HG03442 (cell line): ENCODE measurements around the gene TIMP2.
"Not testable (repeated sequence)": the region's sequence is repeated elsewhere in the genome, so short reads cannot be mapped to it uniquely, and the experiment has no call there.

ENCODE experiments used
- ATAC-seq: cut with Tn5 transposase; IDR thresholded peaks from one replicate; pipeline ENCODE4 v1.9.1; 2021; ENCODE audit warnings: mild to moderate bottlenecking, moderate library complexity; ENCODE audit not compliant: unreplicated experiment

TIMP2 gene, protein sequence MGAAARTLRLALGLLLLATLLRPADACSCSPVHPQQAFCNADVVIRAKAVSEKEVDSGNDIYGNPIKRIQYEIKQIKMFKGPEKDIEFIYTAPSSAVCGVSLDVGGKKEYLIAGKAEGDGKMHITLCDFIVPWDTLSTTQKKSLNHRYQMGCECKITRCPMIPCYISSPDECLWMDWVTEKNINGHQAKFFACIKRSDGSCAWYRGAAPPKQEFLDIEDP

DNA sequence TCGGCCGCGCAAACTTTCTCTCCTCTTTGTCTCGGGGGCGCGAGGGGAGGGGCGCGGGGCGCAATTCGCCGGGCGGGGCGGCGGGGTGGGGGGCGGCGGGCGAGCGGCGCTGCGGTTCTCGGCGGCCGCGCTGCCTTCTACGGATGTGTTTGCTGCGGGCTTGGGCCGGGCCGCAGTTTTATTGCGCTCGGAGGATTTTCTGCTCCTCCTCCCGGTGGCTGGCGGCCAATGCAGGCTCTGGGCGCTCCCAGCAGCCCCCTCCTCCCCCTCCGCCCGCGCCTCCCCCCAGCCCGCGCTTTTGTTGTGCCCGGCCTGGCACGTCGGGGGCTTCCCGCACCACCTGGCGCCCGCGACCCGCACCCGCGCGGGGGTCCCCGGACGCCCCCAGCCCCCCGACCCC lies at the start of gene TIMP2:
Gene TIMP2, minus strand, starts transcription at position 154 of the 400 bp plus-strand sequence. CDS start 299 bp downstream, outside the sequence.
- no peak for ATAC-seq

- ATAC-seq, result no peak
Observed at GRCh38 chr17:78973792-78974520, 48.8 kb upstream of the TIMP2 start.

GRCh38 chr17:78973196-78973595 lies 48.0 kb upstream of the TIMP2 start:
- ATAC-seq, result no peak

DNA sequence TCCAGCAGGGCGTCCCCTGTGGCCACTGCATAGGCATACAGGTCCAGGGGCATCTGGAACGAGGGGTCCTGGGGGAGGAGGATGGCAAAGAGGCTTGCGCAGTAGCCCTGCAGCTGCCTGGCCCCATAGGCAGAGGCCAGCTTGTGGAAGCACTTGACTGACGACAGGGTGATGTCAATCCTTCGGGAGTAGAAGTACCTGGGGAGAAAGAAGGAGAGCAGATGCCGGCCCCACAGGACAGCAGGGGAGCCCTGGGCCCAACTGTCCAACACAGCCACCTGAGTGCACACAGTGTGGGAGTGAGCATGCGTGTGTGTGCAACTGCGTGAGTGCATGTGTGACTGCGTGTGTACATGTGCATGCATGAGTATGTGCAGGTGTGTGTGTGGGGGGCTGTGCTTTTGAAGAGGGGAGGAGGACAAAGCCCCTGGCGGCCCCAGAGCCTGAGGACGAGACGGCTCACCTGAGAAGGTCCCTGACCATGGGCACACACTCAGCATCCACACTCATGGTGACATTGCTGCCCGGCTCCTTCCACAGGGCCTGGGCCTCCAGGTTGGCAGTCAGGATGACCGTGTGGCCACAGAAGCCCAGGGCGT lies 47.4 kb upstream of the TIMP2 start:
- ATAC-seq, result no peak

DNA sequence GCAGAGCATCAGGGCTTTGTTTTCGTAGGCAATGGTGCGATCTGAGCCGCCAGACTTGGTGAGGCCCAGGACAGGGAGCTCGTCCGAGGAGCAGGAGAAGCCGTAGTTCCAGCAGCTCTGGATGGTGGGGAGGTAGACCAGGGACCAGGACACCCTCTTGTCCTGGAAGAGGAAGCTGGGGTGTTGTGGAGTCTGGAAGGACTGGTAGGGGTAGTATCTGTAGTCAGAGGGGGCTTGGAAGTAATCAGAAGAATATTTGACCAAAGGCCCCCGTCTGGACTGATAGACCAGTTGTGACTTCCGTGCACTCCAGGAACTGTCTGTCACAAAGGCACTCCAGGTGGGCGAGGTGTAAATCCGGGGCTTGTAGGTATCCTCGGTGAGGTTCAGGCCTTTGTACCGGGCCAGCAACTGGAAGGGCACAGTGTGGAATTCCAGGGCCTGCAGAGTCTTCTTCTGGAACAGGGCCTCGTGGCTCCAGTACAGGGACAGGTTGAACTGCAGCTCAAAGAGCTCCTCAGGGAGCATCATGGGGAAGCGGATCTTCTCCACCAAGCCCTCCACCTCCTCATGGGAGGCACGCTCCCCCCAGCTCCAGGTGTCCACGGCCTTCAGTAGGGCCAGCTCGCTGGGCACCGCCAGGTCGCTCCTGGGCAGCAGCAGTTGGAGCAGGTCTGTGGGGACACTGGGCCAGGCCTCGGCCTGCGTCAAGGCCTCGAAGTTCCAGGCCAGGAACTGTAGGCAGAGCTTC lies 46.7 kb upstream of the TIMP2 start:
- ATAC-seq, result no peak

DNA sequence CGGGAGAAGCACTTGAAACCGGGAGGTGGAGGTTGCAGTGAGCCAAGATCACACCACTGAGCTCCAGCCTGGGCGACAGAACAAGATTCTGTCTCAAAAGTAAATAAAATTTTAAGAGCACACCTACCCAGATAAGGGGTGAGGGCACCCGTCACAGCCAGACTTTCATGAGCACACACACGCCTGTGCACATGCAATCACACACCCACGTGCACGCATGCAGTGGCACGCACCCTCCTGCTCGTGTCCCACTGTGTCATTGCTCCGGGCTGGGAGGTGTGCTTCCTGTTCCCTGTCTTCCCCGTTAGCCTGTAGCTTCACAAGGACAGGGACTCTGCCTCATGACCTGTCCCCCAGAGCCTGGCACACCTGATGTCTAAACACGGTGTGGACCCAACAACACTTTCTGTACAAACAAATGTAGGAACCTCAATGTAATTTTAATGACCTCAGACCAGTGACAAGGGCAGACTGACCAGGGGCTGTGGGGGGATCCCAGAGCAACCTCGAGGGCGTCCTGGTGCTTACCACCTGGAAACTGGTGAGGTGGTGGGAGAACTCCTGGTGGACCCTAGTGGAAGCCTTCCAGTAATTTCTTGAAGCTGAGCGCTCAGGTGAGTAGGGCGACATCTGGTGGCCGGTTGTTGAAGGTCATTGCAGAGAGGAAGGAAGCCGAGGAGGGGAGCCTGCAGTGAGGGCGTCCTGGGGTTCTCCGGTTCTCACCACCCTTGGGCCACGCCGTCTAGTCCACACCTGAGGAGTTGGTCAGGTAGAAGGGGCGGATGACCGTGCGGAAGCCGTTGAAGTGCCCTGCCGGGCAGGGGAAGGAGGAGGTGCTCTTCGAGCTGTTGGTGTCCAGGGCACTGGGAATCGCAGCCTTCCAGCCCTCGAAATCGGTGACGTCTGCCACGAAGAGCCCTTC lies 45.9 kb upstream of the TIMP2 start:
- no peak for ATAC-seq

DNA sequence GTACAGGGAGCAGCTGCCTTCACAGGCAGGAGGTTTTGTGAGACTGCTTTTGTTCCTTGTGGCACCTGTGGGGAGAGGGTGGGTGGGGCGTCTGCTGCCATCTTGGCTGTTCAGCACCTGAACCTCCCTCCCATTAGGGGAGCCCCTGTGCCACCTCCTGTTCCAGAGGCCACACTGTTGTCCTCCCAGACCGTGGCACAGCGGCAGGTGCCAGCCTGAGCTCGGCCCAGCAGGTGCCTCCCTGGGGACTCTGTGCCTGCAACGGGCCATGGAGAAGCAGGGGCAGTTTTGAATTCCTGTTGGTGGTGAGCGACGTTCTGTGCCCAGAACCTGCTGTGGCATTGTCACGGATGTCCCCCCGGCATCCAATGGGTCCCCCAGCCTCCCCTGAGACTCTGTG lies 44.7 kb upstream of the TIMP2 start:
- no peak for ATAC-seq

GRCh38 chr17:78967782-78968362 lies 42.7 kb upstream of the TIMP2 start:
- ATAC-seq, result no peak

GRCh38 chr17:78966910-78967600 lies 41.9 kb upstream of the TIMP2 start:
- ATAC-seq, result no peak

- no peak for ATAC-seq
Observed at GRCh38 chr17:78966123-78966813, 41.1 kb upstream of the TIMP2 start.

- ATAC-seq, result no peak
Observed at GRCh38 chr17:78965491-78965924, 40.3 kb upstream of the TIMP2 start.

DNA sequence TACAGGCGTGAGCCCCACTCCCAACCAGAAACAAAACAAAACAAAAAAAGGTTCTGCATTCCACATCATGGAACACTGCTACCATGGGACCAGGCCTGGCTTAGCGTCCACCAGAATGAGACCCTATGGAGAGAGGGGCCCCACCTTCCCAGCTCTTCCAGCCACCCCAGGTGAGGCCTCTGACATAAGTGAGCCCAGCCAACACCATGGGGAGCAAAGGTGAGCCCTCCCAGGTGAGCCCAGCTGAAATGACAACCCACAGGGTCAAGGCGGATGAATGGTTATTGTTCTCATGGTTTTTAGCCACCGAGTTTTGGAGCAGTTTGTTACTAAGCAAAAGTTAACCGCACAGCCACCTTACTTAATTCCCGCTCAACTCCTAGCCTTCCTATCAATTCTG lies 38.2 kb upstream of the TIMP2 start:
- ATAC-seq, result no peak

DNA sequence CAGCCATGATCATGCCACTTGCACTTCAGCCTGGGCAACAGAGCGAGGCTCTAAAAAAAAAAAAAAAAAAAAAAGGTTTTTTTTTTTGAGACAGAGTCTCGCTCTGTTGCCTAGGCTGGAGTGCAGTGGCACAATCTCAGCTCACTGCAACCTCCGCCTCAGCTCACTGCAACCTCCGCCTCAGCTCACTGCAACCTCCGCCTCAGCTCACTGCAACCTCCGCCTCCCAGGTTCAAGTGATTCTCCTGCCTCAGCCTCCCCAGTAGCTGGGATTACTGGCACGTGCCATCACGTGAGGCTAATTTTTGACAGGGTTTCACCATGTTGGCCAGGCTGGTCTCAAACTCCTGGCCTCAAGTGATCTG lies 37.8 kb upstream of the TIMP2 start:
- ATAC-seq, result not testable (repeated sequence)

DNA sequence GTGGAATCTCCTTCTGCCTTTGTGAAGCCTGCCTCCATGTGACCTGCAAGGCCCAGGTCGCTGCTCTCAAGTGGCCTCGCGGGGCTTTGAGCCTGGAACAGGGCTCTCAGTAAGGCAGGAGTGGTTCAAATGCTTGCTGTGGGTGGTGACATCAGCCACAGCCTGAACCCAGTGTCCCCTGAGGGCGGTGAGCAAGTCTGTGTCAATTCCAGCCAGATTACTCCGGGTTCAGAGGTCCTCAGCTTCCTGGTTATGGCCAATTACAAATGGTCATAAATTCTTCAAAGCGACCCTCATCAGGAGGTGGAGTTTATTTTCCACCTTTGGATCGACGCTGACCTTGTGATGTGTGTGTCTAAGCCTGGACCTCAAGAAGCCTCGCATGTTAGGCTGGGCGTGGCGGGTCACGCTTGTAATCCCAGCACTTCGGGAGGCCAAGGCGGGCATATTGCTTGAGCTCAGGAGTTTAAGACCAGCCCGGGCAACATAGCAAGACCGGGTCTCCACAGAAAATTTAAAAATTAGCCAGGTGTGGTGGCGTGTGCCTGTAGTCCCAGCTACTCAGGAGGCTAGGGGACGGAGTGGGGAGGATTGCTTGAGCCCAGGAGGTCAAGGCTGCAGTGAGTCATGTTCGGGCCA lies 37.3 kb upstream of the TIMP2 start:
- ATAC-seq, result no peak

DNA sequence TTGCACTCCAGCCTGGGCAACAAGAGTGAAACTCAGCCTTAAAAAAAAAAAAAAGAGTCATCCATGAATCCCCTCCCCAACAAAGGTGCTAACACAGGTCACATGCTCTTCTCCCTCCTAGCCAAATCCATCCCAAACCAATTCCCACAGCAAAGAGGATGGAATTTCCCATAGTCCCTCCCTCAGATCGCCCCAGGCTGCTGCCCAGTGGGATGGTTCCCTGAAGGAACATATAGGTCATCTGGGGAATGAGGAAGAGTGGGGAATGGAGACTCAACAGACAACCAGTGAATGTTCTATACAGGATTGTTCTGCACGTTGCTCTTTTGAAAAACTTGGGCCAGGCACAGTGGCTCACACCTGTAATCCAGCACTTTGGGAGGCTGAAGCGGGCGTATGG lies 36.4 kb upstream of the TIMP2 start:
- ATAC-seq, result no peak

GRCh38 chr17:78960928-78961327 lies 35.7 kb upstream of the TIMP2 start:
- ATAC-seq, result no peak

DNA sequence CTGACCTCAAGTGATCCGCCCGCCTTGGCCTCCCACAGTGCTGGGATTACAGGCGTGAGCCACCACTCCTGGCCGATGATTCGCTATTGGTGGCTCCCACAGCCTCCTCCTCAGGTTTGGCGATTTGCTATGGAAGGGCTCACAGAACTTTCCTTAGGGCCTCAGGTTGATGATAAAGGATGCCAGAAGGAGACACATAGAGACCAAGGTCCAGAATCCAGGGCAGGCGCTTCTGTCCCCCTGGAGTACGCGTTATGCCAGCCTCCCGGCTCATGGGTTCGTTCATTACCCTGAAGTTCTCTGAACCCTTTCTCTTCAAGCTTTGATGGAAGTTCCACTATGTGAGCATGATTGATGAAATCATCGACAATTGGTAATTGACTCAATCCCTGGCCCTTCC lies 34.6 kb upstream of the TIMP2 start:
- no peak for ATAC-seq

- no peak for ATAC-seq
Observed at GRCh38 chr17:78958641-78959127, 33.5 kb upstream of the TIMP2 start.
